Measurements from ENCODE around the gene PRICKLE3. TPM values are rescaled to one million over a fixed set of nuclear protein-coding genes. Genes with fewer than 3 reads are reported as not detected.

Gene PRICKLE3
- polyA plus RNA-seq, 2 of the 4 experiments (the other 2 are of a cell fraction), result 7.9 to 14.0 TPM

- Histone ChIP-seq H3K4me1 (peaks cover 25% of the 10 kb centered on the region), H3K4me3 (no peak overlapping the region), H3K4me2 (no peak overlapping the region), H3K27ac (no peak overlapping the region), H3K9me3 (no peaks in the 10 kb centered on the region)
- POLR2A ChIA-PET, result interaction anchor here (1.2 kb wide), 1 partner anchor 12 kb away, joined by 4 read pairs; no protein-coding TSS in a partner anchor
- 88% methylated on average over 1 of the region's 3 CpGs for WGBS (ENCODE audit: missing lambda C conversion rate)
- no peak for FAIRE-seq
- no peak for DNase-seq (ENCODE audit: low read depth in 1 of 2, low spot score in 1 of 2)
- CTCF ChIA-PET, result interaction anchor here (1.2 to 1.7 kb wide), 2 partner anchors 11 to 14 kb away, joined by 3 to 6 read pairs; no protein-coding TSS in a partner anchor
- no peak; a peak in 1 of 6 replicates for ATAC-seq
- TF ChIP-seq HOXB5 (CRISPR knock-in tag; IDR thresholded peaks at IDR 0.05) (no peak), POLR2AphosphoS2 (conservative IDR thresholded peaks at IDR 0.05; ENCODE audit: low read length) (no peak), USF2 (IDR thresholded peaks at IDR 0.05) (no peak), MAZ (IDR thresholded peaks at IDR 0.05; ENCODE audit: borderline replicate concordance, low read depth, low read length) (no peak), HOXA7 (CRISPR knock-in tag; IDR thresholded peaks at IDR 0.05) (no peak), RARB (CRISPR knock-in tag; IDR thresholded peaks at IDR 0.05) (no peak), KDM1A (IDR thresholded peaks at IDR 0.05; ENCODE audit: low read depth) (no peak), RNF2 (IDR thresholded peaks at IDR 0.05; ENCODE audit: borderline replicate concordance, low read depth) (no peak), HOXB13 (CRISPR knock-in tag; IDR thresholded peaks at IDR 0.05; ENCODE audit: low read depth) (no peak), MAFK (IDR thresholded peaks at IDR 0.05; ENCODE audit: partially characterized antibody) (no peak), HEYL (CRISPR knock-in tag; IDR thresholded peaks at IDR 0.05) (no peak), FOXS1 (CRISPR knock-in tag; IDR thresholded peaks at IDR 0.05) (no peak), RFX5 (IDR thresholded peaks at IDR 0.05) (no peak)
- TF ChIP-seq, protein P1, sequence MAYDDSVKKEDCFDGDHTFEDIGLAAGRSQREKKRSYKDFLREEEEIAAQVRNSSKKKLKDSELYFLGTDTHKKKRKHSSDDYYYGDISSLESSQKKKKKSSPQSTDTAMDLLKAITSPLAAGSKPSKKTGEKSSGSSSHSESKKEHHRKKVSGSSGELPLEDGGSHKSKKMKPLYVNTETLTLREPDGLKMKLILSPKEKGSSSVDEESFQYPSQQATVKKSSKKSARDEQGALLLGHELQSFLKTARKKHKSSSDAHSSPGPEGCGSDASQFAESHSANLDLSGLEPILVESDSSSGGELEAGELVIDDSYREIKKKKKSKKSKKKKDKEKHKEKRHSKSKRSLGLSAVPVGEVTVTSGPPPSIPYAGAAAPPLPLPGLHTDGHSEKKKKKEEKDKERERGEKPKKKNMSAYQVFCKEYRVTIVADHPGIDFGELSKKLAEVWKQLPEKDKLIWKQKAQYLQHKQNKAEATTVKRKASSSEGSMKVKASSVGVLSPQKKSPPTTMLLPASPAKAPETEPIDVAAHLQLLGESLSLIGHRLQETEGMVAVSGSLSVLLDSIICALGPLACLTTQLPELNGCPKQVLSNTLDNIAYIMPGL (CRISPR knock-in tag; IDR thresholded peaks at IDR 0.05; ENCODE audit: borderline replicate concordance), result no peak
- TF ChIP-seq, protein P2, sequence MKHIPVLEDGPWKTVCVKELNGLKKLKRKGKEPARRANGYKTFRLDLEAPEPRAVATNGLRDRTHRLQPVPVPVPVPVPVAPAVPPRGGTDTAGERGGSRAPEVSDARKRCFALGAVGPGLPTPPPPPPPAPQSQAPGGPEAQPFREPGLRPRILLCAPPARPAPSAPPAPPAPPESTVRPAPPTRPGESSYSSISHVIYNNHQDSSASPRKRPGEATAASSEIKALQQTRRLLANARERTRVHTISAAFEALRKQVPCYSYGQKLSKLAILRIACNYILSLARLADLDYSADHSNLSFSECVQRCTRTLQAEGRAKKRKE (CRISPR knock-in tag; IDR thresholded peaks at IDR 0.05; ENCODE audit: low read depth), result no peak
- TF ChIP-seq, protein P3, sequence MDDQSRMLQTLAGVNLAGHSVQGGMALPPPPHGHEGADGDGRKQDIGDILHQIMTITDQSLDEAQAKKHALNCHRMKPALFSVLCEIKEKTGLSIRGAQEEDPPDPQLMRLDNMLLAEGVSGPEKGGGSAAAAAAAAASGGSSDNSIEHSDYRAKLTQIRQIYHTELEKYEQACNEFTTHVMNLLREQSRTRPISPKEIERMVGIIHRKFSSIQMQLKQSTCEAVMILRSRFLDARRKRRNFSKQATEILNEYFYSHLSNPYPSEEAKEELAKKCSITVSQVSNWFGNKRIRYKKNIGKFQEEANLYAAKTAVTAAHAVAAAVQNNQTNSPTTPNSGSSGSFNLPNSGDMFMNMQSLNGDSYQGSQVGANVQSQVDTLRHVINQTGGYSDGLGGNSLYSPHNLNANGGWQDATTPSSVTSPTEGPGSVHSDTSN (IDR thresholded peaks at IDR 0.05), result no peak
Measured at GRCh38 chrX:49178537-49178936, 7.6 kb downstream of the PRICKLE3 start.

- Histone ChIP-seq H3K27ac (no peak overlapping the region), H3K4me1 (peaks cover 30% of the 10 kb centered on the region; the same call in 2 of the 3 replicates), H3K9me3 (no peaks in the 10 kb centered on the region), H3K4me2 (no peak overlapping the region), H3K4me3 (no peak overlapping the region)
- FAIRE-seq (no peak), DNase-seq (ENCODE audit: low read depth in 1 of 2, low spot score in 1 of 2) (no peak), ATAC-seq (no peak; a peak in 1 of 6 replicates)
- no peak for TF ChIP-seq RARB (CRISPR knock-in tag; IDR thresholded peaks at IDR 0.05)
- TF ChIP-seq EHMT2 (IDR thresholded peaks at IDR 0.05; ENCODE audit: low read depth), result no peak
- TF ChIP-seq NFE2L2 (conservative IDR thresholded peaks at IDR 0.05; ENCODE audit: low read length), result no peak
- no peak for TF ChIP-seq RNF2 (IDR thresholded peaks at IDR 0.05; ENCODE audit: borderline replicate concordance, low read depth)
- TF ChIP-seq CBX2 (IDR thresholded peaks at IDR 0.05; ENCODE audit: borderline replicate concordance, low read depth), result no peak
- no peak for TF ChIP-seq MYC (IDR thresholded peaks at IDR 0.05; ENCODE audit: borderline replicate concordance, low read length)
- no peak for TF ChIP-seq RFX5 (IDR thresholded peaks at IDR 0.05)
- TF ChIP-seq POLR2AphosphoS2 (conservative IDR thresholded peaks at IDR 0.05; ENCODE audit: low read length), result no peak
- no peak for TF ChIP-seq EHF (CRISPR knock-in tag; IDR thresholded peaks at IDR 0.05)
- TF ChIP-seq, protein P4, sequence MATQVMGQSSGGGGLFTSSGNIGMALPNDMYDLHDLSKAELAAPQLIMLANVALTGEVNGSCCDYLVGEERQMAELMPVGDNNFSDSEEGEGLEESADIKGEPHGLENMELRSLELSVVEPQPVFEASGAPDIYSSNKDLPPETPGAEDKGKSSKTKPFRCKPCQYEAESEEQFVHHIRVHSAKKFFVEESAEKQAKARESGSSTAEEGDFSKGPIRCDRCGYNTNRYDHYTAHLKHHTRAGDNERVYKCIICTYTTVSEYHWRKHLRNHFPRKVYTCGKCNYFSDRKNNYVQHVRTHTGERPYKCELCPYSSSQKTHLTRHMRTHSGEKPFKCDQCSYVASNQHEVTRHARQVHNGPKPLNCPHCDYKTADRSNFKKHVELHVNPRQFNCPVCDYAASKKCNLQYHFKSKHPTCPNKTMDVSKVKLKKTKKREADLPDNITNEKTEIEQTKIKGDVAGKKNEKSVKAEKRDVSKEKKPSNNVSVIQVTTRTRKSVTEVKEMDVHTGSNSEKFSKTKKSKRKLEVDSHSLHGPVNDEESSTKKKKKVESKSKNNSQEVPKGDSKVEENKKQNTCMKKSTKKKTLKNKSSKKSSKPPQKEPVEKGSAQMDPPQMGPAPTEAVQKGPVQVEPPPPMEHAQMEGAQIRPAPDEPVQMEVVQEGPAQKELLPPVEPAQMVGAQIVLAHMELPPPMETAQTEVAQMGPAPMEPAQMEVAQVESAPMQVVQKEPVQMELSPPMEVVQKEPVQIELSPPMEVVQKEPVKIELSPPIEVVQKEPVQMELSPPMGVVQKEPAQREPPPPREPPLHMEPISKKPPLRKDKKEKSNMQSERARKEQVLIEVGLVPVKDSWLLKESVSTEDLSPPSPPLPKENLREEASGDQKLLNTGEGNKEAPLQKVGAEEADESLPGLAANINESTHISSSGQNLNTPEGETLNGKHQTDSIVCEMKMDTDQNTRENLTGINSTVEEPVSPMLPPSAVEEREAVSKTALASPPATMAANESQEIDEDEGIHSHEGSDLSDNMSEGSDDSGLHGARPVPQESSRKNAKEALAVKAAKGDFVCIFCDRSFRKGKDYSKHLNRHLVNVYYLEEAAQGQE (IDR thresholded peaks at IDR 0.05), result no peak
- 93% methylated on average over 10 of the region's 23 CpGs for WGBS (ENCODE audit: missing lambda C conversion rate)
- POLR2A ChIA-PET, result no interaction called here
- CTCF ChIA-PET, result interaction anchor here (1.0 kb wide), 1 partner anchor 35 kb away, joined by 3 read pairs; no protein-coding TSS in a partner anchor
Measured at GRCh38 chrX:49177873-49178480, 8.2 kb downstream of the PRICKLE3 start.

Measured in A549 (cell line).